GM12872 (cell line): ENCODE data around the gene FCN1.

Source experiments
- CTCF ChIP-seq: IDR thresholded peaks from 3 replicates; pipeline ENCODE4 v1.5.1; 2011; ENCODE audit warnings: low read depth, mild to moderate bottlenecking, low read length, moderate library complexity; ENCODE audit not compliant: insufficient read depth

FCN1 gene

GRCh38 chr9:134902936-134903335 is 14.8 kb downstream of the FCN1 start:
- no peak for TF ChIP-seq CTCF

- TF ChIP-seq CTCF = no peak
Observed at GRCh38 chr9:134899818-134900217, 17.9 kb downstream of the FCN1 start.

GRCh38 chr9:134899168-134899567 is 18.5 kb downstream of the FCN1 start:
- no peak for TF ChIP-seq CTCF

- no peak for TF ChIP-seq CTCF
Observed at GRCh38 chr9:134898319-134898718, 19.4 kb downstream of the FCN1 start.

- no peak for TF ChIP-seq CTCF
Observed at GRCh38 chr9:134897584-134898170, 20.0 kb downstream of the FCN1 start.

- no peak for TF ChIP-seq CTCF
Observed at GRCh38 chr9:134896834-134897583, 20.7 kb downstream of the FCN1 start.

GRCh38 chr9:134895908-134896833 is 21.5 kb downstream of the FCN1 start:
- no peak for TF ChIP-seq CTCF
